ENCODE data around the gene DALRD3.

GRCh38 chr3:48983096-48983495 lies 35.3 kb downstream of the DALRD3 start:
- TF ChIP-seq POLR2AphosphoS5 (IDR thresholded peaks at IDR 0.05) (no peak), CTCF (IDR thresholded peaks at IDR 0.05) (no peak)

Measured in prostate gland (tissue), 2 donors.